ENCODE data around the gene VAV2. TPM values are rescaled to one million over a fixed set of nuclear protein-coding genes. Genes with fewer than 3 reads are reported as not detected.

Gene VAV2
- total and polyA plus RNA-seq, 4 donors, result 4.9 to 26.4 (median 17.0) TPM

- TF ChIP-seq SP1 (IDR thresholded peaks at IDR 0.05) (no peak), GABPA (IDR thresholded peaks at IDR 0.05 in 1 of 2, conservative IDR thresholded peaks at IDR 0.05 in 1 of 2) (no peak), ATF3 (IDR thresholded peaks at IDR 0.05) (no peak), CTCF (IDR thresholded peaks at IDR 0.05; ENCODE audit: low read depth, low read length, missing input control) (no peak), RAD21 (IDR thresholded peaks at IDR 0.05) (no peak), YY1 (IDR thresholded peaks at IDR 0.05) (no peak), TAF1 (conservative IDR thresholded peaks at IDR 0.05) (no peak), ZBTB33 (IDR thresholded peaks at IDR 0.05) (no peak)
- WGBS, result 43% methylated on average over 15 of the region's 15 CpGs
- Histone ChIP-seq H3K27ac (ENCODE audit: low read depth in 1 of 2, low read length in 2 of 2) (peak overlapping the region; percentile 83 to 96), H3K36me3 (ENCODE audit: control insufficient read depth in 4 of 4, insufficient read depth in 3 of 4, low read depth in 1 of 4, low read length in 3 of 4) (peaks cover 0 to 8% (median 2%) of the 10 kb centered on the region in 4 donors), H3K27me3 (ENCODE audit: control insufficient read depth in 4 of 4, insufficient read depth in 4 of 4, low read length in 3 of 4) (no peaks in the 10 kb centered on the region), H3K9ac (ENCODE audit: low read depth in 1 of 2, low read length in 2 of 2) (peak overlapping the region; percentile 51 to 68), H3K4me1 (ENCODE audit: control insufficient read depth in 4 of 4, insufficient read depth in 4 of 4, low read length in 3 of 4) (peaks cover 17 to 89% (median 58%) of the 10 kb centered on the region in 4 donors), H3K4me3 (ENCODE audit: low read depth in 1 of 3, low read length in 3 of 3) (peak overlapping the region; percentile 51 to 81 (median 80)), H3K9me3 (ENCODE audit: control insufficient read depth in 4 of 4, low read length in 3 of 4) (no peaks in the 10 kb centered on the region)
- DNase-seq (ENCODE audit: low spot score), result peak; percentile 30
Measured at GRCh38 chr9:133737071-133737773, 254.9 kb downstream of the VAV2 start.

- no peak for DNase-seq (ENCODE audit: low spot score)
- Histone ChIP-seq H3K36me3 (ENCODE audit: control insufficient read depth in 4 of 4, insufficient read depth in 3 of 4, low read depth in 1 of 4, low read length in 3 of 4) (peaks cover 0 to 11% (median 3%) of the 10 kb centered on the region in 4 donors), H3K4me1 (ENCODE audit: control insufficient read depth in 4 of 4, insufficient read depth in 4 of 4, low read length in 3 of 4) (peaks cover 9 to 79% (median 46%) of the 10 kb centered on the region in 4 donors), H3K4me3 (ENCODE audit: low read depth in 1 of 3, low read length in 3 of 3) (no peak overlapping the region), H3K27ac (ENCODE audit: low read depth in 1 of 2, low read length in 2 of 2) (no peak overlapping the region), H3K27me3 (ENCODE audit: control insufficient read depth in 4 of 4, insufficient read depth in 4 of 4, low read length in 3 of 4) (no peaks in the 10 kb centered on the region), H3K9me3 (ENCODE audit: control insufficient read depth in 4 of 4, low read length in 3 of 4) (no peaks in the 10 kb centered on the region), H3K9ac (ENCODE audit: low read depth in 1 of 2, low read length in 2 of 2) (no peak overlapping the region)
- TF ChIP-seq EGR1 (IDR thresholded peaks at IDR 0.05; ENCODE audit: low read depth in 2 of 2) (no peak), TAF1 (conservative IDR thresholded peaks at IDR 0.05) (no peak), REST (IDR thresholded peaks at IDR 0.05) (no peak), HNF4A (conservative IDR thresholded peaks at IDR 0.05) (no peak), SP1 (IDR thresholded peaks at IDR 0.05) (no peak), RAD21 (IDR thresholded peaks at IDR 0.05) (no peak), FOXA1 (IDR thresholded peaks at IDR 0.05) (no peak), RXRA (IDR thresholded peaks at IDR 0.05) (no peak), JUND (IDR thresholded peaks at IDR 0.05) (no peak), FOXA2 (IDR thresholded peaks at IDR 0.05) (no peak), ATF3 (IDR thresholded peaks at IDR 0.05) (no peak), ZBTB33 (IDR thresholded peaks at IDR 0.05) (no peak), HNF4G (IDR thresholded peaks at IDR 0.05) (no peak), MAX (IDR thresholded peaks at IDR 0.05) (no peak), GABPA (IDR thresholded peaks at IDR 0.05 in 1 of 2, conservative IDR thresholded peaks at IDR 0.05 in 1 of 2) (no peak), NR2F2 (IDR thresholded peaks at IDR 0.05) (no peak), YY1 (IDR thresholded peaks at IDR 0.05) (no peak), CTCF (IDR thresholded peaks at IDR 0.05; ENCODE audit: low read depth, low read length, missing input control) (no peak)
- 59% methylated on average over 8 of the region's 8 CpGs for WGBS
Measured at GRCh38 chr9:133735931-133736330, 256.2 kb downstream of the VAV2 start.
